T-helper 9 cell (primary cell): ENCODE data around the gene TNFRSF1B.
A peak's percentile ranks its signal among the peaks of the same experiment; 100 is the strongest.

ENCODE experiments used
- DNase-seq: peaks from one replicate; pipeline ENCODE4 v3.0.0-alpha.2; 2020

TNFRSF1B gene

GRCh38 chr1:12176298-12177118 lies 9.7 kb downstream of the TNFRSF1B start:
- DNase-seq: no peak

GRCh38 chr1:12177156-12177998 lies 10.6 kb downstream of the TNFRSF1B start:
- DNase-seq: no peak

GRCh38 chr1:12177999-12178441 lies 11.2 kb downstream of the TNFRSF1B start:
- DNase-seq: peak; percentile 94

GRCh38 chr1:12178511-12178910 lies 11.7 kb downstream of the TNFRSF1B start:
- no peak for DNase-seq

GRCh38 chr1:12179111-12179519 lies 12.3 kb downstream of the TNFRSF1B start:
- peak; percentile 84 for DNase-seq

- DNase-seq: no peak
Measured at GRCh38 chr1:12179676-12180075, 12.9 kb downstream of the TNFRSF1B start.

GRCh38 chr1:12180315-12180714 lies 13.5 kb downstream of the TNFRSF1B start:
- no peak for DNase-seq

GRCh38 chr1:12180903-12181302 lies 14.1 kb downstream of the TNFRSF1B start:
- DNase-seq: no peak

GRCh38 chr1:12181568-12181967 lies 14.8 kb downstream of the TNFRSF1B start:
- DNase-seq: no peak

- no peak for DNase-seq
Measured at GRCh38 chr1:12182410-12182984, 15.7 kb downstream of the TNFRSF1B start.

- DNase-seq: no peak
Measured at GRCh38 chr1:12183095-12183794, 16.5 kb downstream of the TNFRSF1B start.

- no peak for DNase-seq
Measured at GRCh38 chr1:12184008-12184681, 17.4 kb downstream of the TNFRSF1B start.

- no peak for DNase-seq
Measured at GRCh38 chr1:12185036-12185917, 18.5 kb downstream of the TNFRSF1B start.

GRCh38 chr1:12185918-12186678 lies 19.3 kb downstream of the TNFRSF1B start:
- no peak for DNase-seq

GRCh38 chr1:12186679-12186985 lies 19.8 kb downstream of the TNFRSF1B start:
- no peak for DNase-seq

- DNase-seq: no peak
Measured at GRCh38 chr1:12188115-12188514, 21.3 kb downstream of the TNFRSF1B start.

GRCh38 chr1:12188657-12189327 lies 22.0 kb downstream of the TNFRSF1B start:
- DNase-seq: no peak

- DNase-seq: no peak
Measured at GRCh38 chr1:12189328-12189682, 22.5 kb downstream of the TNFRSF1B start.

GRCh38 chr1:12191242-12192032 lies 24.6 kb downstream of the TNFRSF1B start:
- DNase-seq: no peak
